KOPT-K1 (cell line): Measurements from ENCODE around the gene DMD.
"Not testable (repeated sequence)": the region's sequence is repeated elsewhere in the genome, so short reads cannot be mapped to it uniquely, and the experiment has no call there.

Source experiments
- H3K27ac ChIP-seq: fragments of 200-600 bp; sonication (generic); 2 replicates; pipeline ENCODE4 v1.5.1; 2016; ENCODE audit warnings: antibody characterized with exemption, mild to moderate bottlenecking, low read depth, low read length; ENCODE audit not compliant: poor library complexity, severe bottlenecking
- H3K36me3 ChIP-seq: fragments of 200-600 bp; sonication (generic); 2 replicates; pipeline ENCODE4 v1.5.1; 2017; ENCODE audit warnings: antibody characterized with exemption, mild to moderate bottlenecking, low read length, moderate library complexity; ENCODE audit not compliant: insufficient read depth
- H3K9me3 ChIP-seq: fragments of 200-600 bp; sonication (generic); 2 replicates; pipeline ENCODE4 v1.5.1; 2017; ENCODE audit warnings: antibody characterized with exemption, low read length, mild to moderate bottlenecking; ENCODE audit not compliant: insufficient read depth, poor library complexity, severe bottlenecking

DMD gene

DNA sequence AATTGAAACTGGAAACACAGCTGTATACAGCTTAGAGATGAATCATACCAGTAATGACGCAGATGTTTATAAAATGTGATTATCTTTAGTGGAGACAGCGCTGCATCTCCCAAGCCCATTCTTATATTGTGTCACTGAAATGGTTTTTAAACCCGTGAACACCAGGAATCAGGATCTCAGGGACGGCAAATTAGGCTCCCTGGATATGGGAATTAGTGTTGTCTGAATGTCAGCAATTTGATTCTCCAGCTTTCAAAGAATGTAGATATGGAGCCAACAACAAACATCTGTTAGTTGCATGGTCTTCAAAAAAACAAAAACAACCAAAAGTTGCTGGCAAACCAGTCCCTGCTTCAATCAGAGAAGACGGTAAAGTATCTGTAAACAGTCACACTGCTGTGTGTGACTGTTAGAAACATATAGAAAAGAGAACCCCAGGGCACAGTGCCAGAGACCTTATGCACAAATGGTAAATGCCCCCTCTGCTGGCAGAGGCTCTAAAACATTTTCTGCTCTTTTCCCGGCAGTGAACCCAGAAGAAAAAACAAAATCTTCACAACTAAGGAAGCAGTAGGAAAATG lies 1787.7 kb downstream of the DMD start:
- Histone ChIP-seq H3K27ac (no peak overlapping the region), H3K36me3 (no peaks in the 10 kb centered on the region), H3K9me3 (no peaks in the 10 kb centered on the region)

DNA sequence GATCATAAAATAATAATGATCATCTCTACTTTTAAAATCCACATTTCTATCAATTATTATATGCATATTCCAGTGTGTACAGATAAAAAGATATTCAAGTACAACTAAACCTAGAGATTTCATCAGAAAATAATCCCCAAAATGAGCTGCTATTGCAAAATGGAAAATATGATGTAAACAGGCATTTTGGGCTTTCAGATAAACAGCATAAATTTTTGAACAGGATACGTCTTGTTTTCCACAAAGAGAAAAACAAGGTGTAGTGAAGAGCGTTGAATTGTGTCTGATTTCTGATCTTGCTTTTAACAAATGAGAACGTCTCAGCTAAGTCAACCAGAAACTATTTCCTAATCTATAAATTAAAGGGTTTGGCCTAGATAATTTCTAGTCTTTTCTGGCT lies 1789.9 kb downstream of the DMD start:
- Histone ChIP-seq H3K9me3 (no peaks in the 10 kb centered on the region), H3K36me3 (no peaks in the 10 kb centered on the region), H3K27ac (no peak overlapping the region)

- no peaks in the 10 kb centered on the region for H3K36me3 ChIP-seq
- no peaks in the 10 kb centered on the region for H3K9me3 ChIP-seq
- no peak overlapping the region for H3K27ac ChIP-seq
Measured at GRCh38 chrX:31420711-31421151, 1790.6 kb downstream of the DMD start.

GRCh38 chrX:31420302-31420701 lies 1791.0 kb downstream of the DMD start:
- no peaks in the 10 kb centered on the region for H3K36me3 ChIP-seq
- no peak overlapping the region for H3K27ac ChIP-seq
- no peaks in the 10 kb centered on the region for H3K9me3 ChIP-seq

GRCh38 chrX:31397119-31397518 lies 1814.2 kb downstream of the DMD start:
- Histone ChIP-seq H3K9me3 (no peaks in the 10 kb centered on the region), H3K27ac (no peak overlapping the region), H3K36me3 (no peaks in the 10 kb centered on the region)

- no peaks in the 10 kb centered on the region for H3K36me3 ChIP-seq
- H3K27ac ChIP-seq, result no peak overlapping the region
- H3K9me3 ChIP-seq, result no peaks in the 10 kb centered on the region
Measured at GRCh38 chrX:31392513-31392912, 1818.8 kb downstream of the DMD start.

DNA sequence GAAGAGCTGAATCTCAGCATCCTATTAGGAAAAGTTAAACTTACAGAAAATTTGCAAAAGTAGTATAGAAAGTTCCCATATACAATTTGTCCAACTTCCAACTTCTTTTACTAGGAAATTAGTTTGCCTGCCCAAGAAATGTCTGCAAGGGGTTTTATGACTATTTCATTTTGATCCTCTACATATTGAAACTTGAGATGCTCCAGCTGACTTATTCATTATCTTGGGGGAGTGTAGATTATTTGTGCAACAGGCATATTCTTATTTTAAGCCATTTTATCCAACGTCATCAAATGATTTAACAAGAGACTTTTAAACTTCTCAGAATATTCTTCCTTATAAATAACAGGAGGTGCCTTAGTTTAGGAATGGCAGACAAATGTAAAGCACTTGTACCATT lies 1822.4 kb downstream of the DMD start:
- no peak overlapping the region for H3K27ac ChIP-seq
- no peaks in the 10 kb centered on the region for H3K36me3 ChIP-seq

DNA sequence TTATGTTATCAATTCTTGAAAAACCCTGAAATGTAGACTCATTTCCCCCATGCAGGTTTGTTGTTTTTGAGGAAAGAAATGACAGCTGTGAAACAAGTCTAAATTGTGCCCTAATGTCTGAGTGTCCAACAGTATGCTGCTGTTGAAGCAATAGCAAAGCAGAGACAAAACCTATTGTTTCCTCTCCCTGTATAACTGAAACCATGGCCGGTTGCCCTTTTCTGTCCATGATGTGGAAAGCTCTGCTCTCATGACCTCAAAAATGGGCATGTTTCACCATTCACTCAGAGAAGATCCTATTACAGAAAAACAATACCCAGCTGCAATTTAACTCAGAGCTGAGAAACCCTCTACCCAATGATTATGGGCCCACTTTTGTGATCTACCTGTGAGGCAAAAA lies 1826.9 kb downstream of the DMD start:
- no peaks in the 10 kb centered on the region for H3K36me3 ChIP-seq
- H3K27ac ChIP-seq, result no peak overlapping the region
- H3K9me3 ChIP-seq, result no peaks in the 10 kb centered on the region

More for the DNA sequence above, 1822.4 kb downstream of the DMD start:
- H3K9me3 ChIP-seq, result no peaks in the 10 kb centered on the region

DNA sequence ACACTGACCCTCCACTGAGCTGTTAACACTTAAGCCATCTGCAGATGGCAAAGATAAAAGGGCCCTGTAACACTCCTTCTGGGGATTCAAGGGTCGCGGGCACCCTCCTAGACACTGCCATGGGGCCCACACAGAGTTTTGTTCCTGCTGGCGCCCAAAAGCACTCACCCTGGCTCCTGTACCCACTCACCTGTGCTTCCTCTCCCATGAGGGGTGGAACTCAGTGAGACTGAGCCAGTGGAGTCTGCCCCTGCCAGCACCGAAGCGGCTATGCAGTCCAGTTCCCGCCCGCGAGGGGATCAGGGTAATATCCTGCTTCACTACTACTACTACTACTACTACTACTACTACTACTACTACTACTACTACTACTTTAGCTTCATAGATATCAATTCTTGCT lies 1827.4 kb downstream of the DMD start:
- H3K36me3 ChIP-seq, result no peaks in the 10 kb centered on the region
- no peaks in the 10 kb centered on the region for H3K9me3 ChIP-seq
- no peak overlapping the region for H3K27ac ChIP-seq

GRCh38 chrX:31378973-31379372 lies 1832.4 kb downstream of the DMD start:
- H3K9me3 ChIP-seq, H3K27ac ChIP-seq: not testable (repeated sequence)

DNA sequence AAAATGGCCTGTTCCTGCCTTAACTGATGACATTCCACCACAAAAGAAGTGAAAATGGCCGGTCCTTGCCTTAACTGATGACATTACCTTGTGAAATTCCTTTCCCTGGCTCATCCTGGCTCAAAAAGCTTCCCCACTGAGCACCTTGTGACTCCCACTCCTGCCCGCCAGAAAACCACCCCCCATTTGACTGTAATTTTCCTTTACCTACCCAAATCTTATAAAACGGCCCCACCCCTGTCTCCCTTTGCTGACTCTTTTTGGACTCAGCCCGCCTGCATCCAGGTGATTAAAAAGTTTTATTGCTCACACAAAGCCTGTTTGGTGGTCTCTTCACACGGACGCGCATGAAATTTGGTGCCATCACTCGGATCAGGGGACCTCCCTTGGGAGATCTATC lies 1833.5 kb downstream of the DMD start:
- not testable (repeated sequence) for H3K36me3 ChIP-seq, H3K27ac ChIP-seq, H3K9me3 ChIP-seq

More at GRCh38 chrX:31378973-31379372, 1832.4 kb downstream of the DMD start:
- not testable (repeated sequence) for H3K36me3 ChIP-seq

DNA sequence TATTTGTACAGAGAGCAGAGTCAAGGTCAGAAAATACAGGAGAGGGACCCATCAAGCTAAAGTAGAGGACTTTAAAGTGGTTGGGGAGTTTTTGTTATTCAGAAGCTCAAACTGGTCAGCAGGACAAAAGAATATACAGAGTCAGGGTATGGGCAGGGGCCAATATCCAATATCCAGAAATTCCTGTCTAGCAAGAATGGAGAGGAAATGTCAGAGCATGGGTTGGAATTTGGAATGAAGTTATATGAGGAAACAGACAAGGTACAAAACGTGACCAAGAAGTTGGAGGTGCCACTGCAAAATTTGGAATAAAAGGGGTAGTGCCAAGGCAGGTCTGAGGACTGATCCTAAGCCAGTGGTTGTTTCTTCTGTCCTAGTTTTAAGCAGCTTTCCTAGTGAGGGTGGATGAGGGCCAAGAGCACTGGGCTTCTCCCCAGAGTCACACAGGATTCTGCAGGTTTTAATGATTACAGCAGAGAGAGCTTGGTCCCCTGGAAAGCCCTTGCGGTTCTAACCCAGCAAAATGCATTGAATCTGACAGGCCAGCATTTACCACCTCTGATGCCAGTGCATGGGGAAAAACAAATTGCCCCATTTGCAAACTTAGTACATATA lies 1834.8 kb downstream of the DMD start:
- H3K36me3 ChIP-seq, result no peaks in the 10 kb centered on the region
- H3K9me3 ChIP-seq, result no peaks in the 10 kb centered on the region
- no peak overlapping the region for H3K27ac ChIP-seq

- H3K27ac ChIP-seq, result no peak overlapping the region
- H3K9me3 ChIP-seq, result no peaks in the 10 kb centered on the region
Measured at GRCh38 chrX:31374786-31375185, 1836.6 kb downstream of the DMD start.

DNA sequence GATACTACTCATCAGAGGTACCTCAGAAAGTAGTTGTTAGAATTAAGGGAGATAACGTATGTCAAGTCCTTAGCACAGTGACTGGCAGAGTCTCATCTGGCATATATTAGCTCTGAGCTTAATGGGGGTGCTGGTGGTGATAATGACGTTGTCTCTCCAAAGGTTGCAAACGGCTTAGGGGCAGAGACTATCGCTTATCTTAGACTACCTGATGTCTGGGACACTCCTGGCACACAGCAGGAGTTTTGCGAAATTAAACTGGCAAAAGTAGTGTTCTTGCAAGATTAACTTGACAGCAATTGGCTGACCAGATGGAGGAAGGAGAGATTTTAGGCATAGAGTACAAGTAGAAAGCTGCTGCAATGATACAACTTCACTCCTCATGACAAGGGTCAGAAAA lies 1839.4 kb downstream of the DMD start:
- H3K9me3 ChIP-seq, result no peaks in the 10 kb centered on the region
- no peak overlapping the region for H3K27ac ChIP-seq
- H3K36me3 ChIP-seq, result no peaks in the 10 kb centered on the region

More at GRCh38 chrX:31374786-31375185, 1836.6 kb downstream of the DMD start:
- no peaks in the 10 kb centered on the region for H3K36me3 ChIP-seq

DNA sequence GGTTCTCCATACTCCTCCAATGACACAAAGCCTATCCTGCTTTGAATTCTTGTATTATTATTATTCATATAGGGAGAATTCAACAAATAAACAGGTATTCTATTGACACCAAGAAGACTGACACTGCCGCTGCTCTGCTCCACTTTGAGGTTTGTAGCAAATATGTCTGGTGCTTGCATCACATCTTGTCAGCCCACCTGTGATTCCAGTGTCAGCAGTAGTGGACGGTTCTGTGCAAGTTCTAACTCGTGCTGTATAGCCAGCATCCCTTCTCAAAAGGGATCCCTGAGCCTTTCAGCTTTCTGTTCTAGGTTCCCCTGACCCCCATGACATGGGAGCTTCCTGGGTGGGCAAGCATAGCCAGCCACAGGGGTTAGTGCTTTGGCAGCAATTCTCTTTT lies 1843.5 kb downstream of the DMD start:
- no peak overlapping the region for H3K27ac ChIP-seq
- no peaks in the 10 kb centered on the region for H3K36me3 ChIP-seq

DNA sequence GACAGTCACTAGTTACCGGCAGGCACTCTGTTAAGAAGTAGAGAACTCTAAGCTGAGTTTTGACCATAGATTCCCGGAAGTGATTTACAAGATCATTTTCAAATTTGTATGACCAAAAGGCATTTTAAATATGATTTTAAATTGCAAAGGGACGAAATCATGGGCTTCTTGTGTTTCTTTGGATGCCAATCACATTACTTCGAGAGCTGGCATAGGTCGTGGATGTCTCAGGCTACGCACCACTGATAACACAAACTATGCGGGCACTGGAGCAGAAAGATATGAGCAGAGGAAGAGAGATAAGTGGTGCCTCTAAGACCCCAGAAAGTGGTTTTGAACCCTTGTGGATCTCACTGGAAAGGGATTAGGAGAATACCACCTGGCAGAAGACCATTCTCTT lies 1845.3 kb downstream of the DMD start:
- Histone ChIP-seq H3K27ac (no peak overlapping the region), H3K36me3 (no peaks in the 10 kb centered on the region), H3K9me3 (no peaks in the 10 kb centered on the region)

More for the DNA sequence above, 1843.5 kb downstream of the DMD start:
- no peaks in the 10 kb centered on the region for H3K9me3 ChIP-seq
